HL-60 (cell line): Measurements from ENCODE around the gene DNAH17.

Source experiments
- DNase-seq, 2 experiments: peaks; one replicate each; pipeline ENCODE4 v3.0.0-alpha.2; 2010 to 2020; ENCODE audit warnings: low read depth in 1 of 2, low spot score in 1 of 2
- H3K27ac ChIP-seq: fragments of 250-450 bp; sonication (Bioruptor Pico); replicated peaks from 2 replicates; pipeline ENCODE4 v1.5.1; 2020; ENCODE audit warnings: mild to moderate bottlenecking, moderate library complexity
- H3K27me3 ChIP-seq: fragments of 250-450 bp; sonication (Bioruptor Pico); 2 replicates; pipeline ENCODE4 v1.5.1; 2021; ENCODE audit warnings: mild to moderate bottlenecking, moderate library complexity; ENCODE audit not compliant: insufficient read depth, poor library complexity, severe bottlenecking
- H3K4me3 ChIP-seq: replicated peaks from 2 replicates; pipeline ENCODE4 v1.5.1; 2011; ENCODE audit warnings: mild to moderate bottlenecking, control low read depth, low read length; ENCODE audit not compliant: insufficient read depth
- GABPA ChIP-seq: IDR thresholded peaks from 2 replicates; pipeline ENCODE4 v1.6.1; 2012; ENCODE audit warnings: low read depth
- POLR2AphosphoS5 ChIP-seq: IDR thresholded peaks from 2 replicates; pipeline ENCODE4 v1.6.1; 2012; ENCODE audit warnings: low read depth
- SPI1 ChIP-seq: IDR thresholded peaks from 2 replicates; pipeline ENCODE4 v1.6.1; 2012; ENCODE audit warnings: low read depth, mild to moderate bottlenecking, borderline replicate concordance
- TF ChIP-seq, protein P1 (sequence below): IDR thresholded peaks from 2 replicates; pipeline ENCODE4 v1.6.1; 2012; ENCODE audit warnings: low read depth; ENCODE audit not compliant: insufficient replicate concordance
- TF ChIP-seq, protein P2 (sequence below): IDR thresholded peaks from one replicate; pipeline ENCODE4 v1.5.1; 2011; ENCODE audit warnings: low read length, control low read depth, inconsistent platforms; ENCODE audit not compliant: insufficient read depth

The DNAH17 gene

GRCh38 chr17:78525511-78526160 lies 51.6 kb downstream of the DNAH17 start:
- DNase-seq: no peak
- no peak for TF ChIP-seq GABPA
- TF ChIP-seq SPI1: no peak
- TF ChIP-seq, protein P1, sequence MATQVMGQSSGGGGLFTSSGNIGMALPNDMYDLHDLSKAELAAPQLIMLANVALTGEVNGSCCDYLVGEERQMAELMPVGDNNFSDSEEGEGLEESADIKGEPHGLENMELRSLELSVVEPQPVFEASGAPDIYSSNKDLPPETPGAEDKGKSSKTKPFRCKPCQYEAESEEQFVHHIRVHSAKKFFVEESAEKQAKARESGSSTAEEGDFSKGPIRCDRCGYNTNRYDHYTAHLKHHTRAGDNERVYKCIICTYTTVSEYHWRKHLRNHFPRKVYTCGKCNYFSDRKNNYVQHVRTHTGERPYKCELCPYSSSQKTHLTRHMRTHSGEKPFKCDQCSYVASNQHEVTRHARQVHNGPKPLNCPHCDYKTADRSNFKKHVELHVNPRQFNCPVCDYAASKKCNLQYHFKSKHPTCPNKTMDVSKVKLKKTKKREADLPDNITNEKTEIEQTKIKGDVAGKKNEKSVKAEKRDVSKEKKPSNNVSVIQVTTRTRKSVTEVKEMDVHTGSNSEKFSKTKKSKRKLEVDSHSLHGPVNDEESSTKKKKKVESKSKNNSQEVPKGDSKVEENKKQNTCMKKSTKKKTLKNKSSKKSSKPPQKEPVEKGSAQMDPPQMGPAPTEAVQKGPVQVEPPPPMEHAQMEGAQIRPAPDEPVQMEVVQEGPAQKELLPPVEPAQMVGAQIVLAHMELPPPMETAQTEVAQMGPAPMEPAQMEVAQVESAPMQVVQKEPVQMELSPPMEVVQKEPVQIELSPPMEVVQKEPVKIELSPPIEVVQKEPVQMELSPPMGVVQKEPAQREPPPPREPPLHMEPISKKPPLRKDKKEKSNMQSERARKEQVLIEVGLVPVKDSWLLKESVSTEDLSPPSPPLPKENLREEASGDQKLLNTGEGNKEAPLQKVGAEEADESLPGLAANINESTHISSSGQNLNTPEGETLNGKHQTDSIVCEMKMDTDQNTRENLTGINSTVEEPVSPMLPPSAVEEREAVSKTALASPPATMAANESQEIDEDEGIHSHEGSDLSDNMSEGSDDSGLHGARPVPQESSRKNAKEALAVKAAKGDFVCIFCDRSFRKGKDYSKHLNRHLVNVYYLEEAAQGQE: no peak
- no peak for TF ChIP-seq POLR2AphosphoS5
- TF ChIP-seq, protein P2, sequence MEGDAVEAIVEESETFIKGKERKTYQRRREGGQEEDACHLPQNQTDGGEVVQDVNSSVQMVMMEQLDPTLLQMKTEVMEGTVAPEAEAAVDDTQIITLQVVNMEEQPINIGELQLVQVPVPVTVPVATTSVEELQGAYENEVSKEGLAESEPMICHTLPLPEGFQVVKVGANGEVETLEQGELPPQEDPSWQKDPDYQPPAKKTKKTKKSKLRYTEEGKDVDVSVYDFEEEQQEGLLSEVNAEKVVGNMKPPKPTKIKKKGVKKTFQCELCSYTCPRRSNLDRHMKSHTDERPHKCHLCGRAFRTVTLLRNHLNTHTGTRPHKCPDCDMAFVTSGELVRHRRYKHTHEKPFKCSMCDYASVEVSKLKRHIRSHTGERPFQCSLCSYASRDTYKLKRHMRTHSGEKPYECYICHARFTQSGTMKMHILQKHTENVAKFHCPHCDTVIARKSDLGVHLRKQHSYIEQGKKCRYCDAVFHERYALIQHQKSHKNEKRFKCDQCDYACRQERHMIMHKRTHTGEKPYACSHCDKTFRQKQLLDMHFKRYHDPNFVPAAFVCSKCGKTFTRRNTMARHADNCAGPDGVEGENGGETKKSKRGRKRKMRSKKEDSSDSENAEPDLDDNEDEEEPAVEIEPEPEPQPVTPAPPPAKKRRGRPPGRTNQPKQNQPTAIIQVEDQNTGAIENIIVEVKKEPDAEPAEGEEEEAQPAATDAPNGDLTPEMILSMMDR: no peak
- H3K27me3 ChIP-seq: no peaks in the 10 kb centered on the region
- H3K4me3 ChIP-seq: no peak overlapping the region
- H3K27ac ChIP-seq: no peak overlapping the region

- Histone ChIP-seq H3K27ac (no peak overlapping the region), H3K4me3 (no peak overlapping the region), H3K27me3 (no peaks in the 10 kb centered on the region)
- DNase-seq: no peak
- TF ChIP-seq, protein P1: no peak
- TF ChIP-seq GABPA: no peak
- no peak for TF ChIP-seq POLR2AphosphoS5
- TF ChIP-seq SPI1: no peak
- TF ChIP-seq, protein P2: no peak
These were observed 52.2 kb downstream of the DNAH17 start for GRCh38 chr17:78524870-78525510.

- DNase-seq: no peak
- no peak overlapping the region for H3K4me3 ChIP-seq
- TF ChIP-seq SPI1: no peak
- no peak for TF ChIP-seq GABPA
- TF ChIP-seq, protein P2: no peak
- TF ChIP-seq, protein P1: no peak
- no peak for TF ChIP-seq POLR2AphosphoS5
- no peaks in the 10 kb centered on the region for H3K27me3 ChIP-seq
- H3K27ac ChIP-seq: no peak overlapping the region
These were observed 53.1 kb downstream of the DNAH17 start for GRCh38 chr17:78523934-78524655.
